Measurements from ENCODE around the gene TBCEL. TPM values are rescaled to one million over a fixed set of nuclear protein-coding genes. Genes with fewer than 3 reads are reported as not detected.
A peak's percentile ranks its signal among the peaks of the same experiment; 100 is the strongest.
"Not testable (repeated sequence)": the region's sequence is repeated elsewhere in the genome, so short reads cannot be mapped to it uniquely, and the experiment has no call there.

The TBCEL gene
- total RNA-seq, 1 experiment from 2014 or later: 23.2 TPM

DNA sequence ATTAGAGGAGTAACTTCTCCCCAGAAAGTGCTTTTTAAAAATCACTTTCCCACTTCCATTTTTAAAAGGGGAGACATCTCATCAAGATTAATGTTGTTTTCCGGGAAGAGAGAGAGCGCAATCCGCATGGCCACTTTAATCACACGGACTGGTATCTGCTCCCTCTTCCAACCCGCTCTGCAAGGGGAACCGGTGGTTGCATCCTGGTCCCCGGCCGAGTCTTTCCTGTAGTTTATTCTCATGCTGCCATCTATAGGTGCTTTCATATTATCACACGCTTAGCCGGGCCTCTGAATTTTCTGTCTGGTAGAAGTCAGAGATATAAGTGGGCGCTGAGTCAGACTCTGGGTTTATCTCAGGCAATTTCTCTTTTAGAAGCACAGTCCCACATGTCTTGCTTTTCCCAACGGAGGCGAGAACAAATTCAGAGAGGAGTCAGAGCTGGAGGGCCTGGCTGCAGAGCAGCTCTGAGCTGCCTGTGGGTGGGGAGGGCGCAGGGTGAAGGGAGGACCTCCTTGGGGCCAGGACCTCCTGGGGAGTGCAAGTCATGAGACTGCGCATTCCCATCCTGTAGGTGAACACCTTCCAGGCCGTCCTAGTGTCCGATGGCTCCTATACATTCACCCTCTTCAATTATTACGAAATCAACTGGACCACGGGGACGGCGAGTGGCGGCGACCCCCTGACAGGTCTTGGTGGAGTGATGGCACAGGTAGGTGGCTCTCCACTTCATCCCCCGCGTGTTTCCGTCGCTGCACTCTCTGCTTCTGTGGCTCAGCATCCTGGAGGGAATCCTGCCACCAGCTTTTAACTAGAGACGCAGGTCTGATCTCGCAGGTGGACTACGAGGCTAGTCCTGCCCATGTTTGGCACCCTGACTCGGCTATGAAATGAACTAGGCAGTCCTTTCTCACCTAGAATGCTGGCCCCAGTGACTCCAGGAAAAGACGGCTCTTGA lies 88.9 kb downstream of the TBCEL start:
- no TSS peak for BruUV-seq (replicated peaks)
- ATAC-seq (peak; percentile 97), DNase-seq (ENCODE audit: low read depth, low spot score) (no peak)
- CTCF ChIA-PET: no interaction called here
- Histone ChIP-seq H3K36me3 (ENCODE audit: control insufficient read depth, insufficient read depth, low read length) (no peaks in the 10 kb centered on the region), H3K4me3 (ENCODE audit: low read depth in 2 of 2, low read length in 2 of 2) (no peak overlapping the region), H3K4me1 (ENCODE audit: control insufficient read depth, insufficient read depth, low read length) (0 out of 2 replicates have a peak, but pooled peaks cover 3% of the 10 kb centered on the region), H3K27ac (ENCODE audit: low read length) (no peak overlapping the region), H3K9me3 (ENCODE audit: control insufficient read depth, insufficient read depth, low read depth, low read length) (no peaks in the 10 kb centered on the region), H3K27me3 (ENCODE audit: control insufficient read depth, insufficient read depth, low read length) (peaks cover 33% of the 10 kb centered on the region)
- POLR2A ChIA-PET: no interaction called here
- TF ChIP-seq, protein P1, sequence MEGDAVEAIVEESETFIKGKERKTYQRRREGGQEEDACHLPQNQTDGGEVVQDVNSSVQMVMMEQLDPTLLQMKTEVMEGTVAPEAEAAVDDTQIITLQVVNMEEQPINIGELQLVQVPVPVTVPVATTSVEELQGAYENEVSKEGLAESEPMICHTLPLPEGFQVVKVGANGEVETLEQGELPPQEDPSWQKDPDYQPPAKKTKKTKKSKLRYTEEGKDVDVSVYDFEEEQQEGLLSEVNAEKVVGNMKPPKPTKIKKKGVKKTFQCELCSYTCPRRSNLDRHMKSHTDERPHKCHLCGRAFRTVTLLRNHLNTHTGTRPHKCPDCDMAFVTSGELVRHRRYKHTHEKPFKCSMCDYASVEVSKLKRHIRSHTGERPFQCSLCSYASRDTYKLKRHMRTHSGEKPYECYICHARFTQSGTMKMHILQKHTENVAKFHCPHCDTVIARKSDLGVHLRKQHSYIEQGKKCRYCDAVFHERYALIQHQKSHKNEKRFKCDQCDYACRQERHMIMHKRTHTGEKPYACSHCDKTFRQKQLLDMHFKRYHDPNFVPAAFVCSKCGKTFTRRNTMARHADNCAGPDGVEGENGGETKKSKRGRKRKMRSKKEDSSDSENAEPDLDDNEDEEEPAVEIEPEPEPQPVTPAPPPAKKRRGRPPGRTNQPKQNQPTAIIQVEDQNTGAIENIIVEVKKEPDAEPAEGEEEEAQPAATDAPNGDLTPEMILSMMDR (IDR thresholded peaks at IDR 0.05): peak; percentile 86
- TF ChIP-seq, protein P2, sequence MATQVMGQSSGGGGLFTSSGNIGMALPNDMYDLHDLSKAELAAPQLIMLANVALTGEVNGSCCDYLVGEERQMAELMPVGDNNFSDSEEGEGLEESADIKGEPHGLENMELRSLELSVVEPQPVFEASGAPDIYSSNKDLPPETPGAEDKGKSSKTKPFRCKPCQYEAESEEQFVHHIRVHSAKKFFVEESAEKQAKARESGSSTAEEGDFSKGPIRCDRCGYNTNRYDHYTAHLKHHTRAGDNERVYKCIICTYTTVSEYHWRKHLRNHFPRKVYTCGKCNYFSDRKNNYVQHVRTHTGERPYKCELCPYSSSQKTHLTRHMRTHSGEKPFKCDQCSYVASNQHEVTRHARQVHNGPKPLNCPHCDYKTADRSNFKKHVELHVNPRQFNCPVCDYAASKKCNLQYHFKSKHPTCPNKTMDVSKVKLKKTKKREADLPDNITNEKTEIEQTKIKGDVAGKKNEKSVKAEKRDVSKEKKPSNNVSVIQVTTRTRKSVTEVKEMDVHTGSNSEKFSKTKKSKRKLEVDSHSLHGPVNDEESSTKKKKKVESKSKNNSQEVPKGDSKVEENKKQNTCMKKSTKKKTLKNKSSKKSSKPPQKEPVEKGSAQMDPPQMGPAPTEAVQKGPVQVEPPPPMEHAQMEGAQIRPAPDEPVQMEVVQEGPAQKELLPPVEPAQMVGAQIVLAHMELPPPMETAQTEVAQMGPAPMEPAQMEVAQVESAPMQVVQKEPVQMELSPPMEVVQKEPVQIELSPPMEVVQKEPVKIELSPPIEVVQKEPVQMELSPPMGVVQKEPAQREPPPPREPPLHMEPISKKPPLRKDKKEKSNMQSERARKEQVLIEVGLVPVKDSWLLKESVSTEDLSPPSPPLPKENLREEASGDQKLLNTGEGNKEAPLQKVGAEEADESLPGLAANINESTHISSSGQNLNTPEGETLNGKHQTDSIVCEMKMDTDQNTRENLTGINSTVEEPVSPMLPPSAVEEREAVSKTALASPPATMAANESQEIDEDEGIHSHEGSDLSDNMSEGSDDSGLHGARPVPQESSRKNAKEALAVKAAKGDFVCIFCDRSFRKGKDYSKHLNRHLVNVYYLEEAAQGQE (IDR thresholded peaks at IDR 0.05; ENCODE audit: insufficient read depth in 1 of 2, low read depth in 2 of 2, low read length in 1 of 2): no peak
- in situ Hi-C loops (cut with HindIII; ENCODE audit: low pct_unique_long_range_greater_than_20kb, low sequenced_read_pairs) (no loop called here), intact Hi-C loops (cut with micrococcal nuclease; ENCODE audit: unreplicated experiment) (loop anchor here (5.0 to 10.0 kb wide), 3 partner anchors 82 to 598 kb away; partner anchors contain the start of gene GRIK4)

DNA sequence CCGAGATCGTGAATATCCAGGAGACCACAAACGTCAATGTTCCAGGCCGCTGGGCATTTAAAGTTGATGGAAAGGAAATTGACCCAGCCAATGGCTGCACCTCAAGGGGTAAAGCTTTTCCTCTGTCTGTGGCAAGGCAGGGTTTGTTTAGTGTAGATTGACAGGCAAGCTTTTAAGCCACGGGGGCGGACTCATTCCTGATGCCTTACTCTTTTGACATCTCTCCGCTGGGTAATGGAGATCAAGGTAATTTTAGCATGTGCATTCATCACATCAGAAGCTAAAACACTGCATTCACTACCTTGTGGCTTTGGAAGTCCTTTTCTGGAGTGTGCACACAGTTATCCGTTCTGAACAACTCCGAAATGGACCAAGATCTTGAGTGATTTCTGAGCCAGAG lies 89.7 kb downstream of the TBCEL start:
- TF ChIP-seq SIN3A (IDR thresholded peaks at IDR 0.05; ENCODE audit: borderline replicate concordance, insufficient read depth, low read depth, low read length) (no peak), TCF7L2 (IDR thresholded peaks at IDR 0.05; ENCODE audit: low read depth, low read length) (no peak), POLR2AphosphoS5 (IDR thresholded peaks at IDR 0.05; ENCODE audit: low read depth, low read length) (no peak)
- TF ChIP-seq, protein P2 (IDR thresholded peaks at IDR 0.05; ENCODE audit: insufficient read depth in 1 of 2, low read depth in 2 of 2, low read length in 1 of 2): no peak
- TF ChIP-seq, protein P1 (IDR thresholded peaks at IDR 0.05): no peak
- ChIA-PET CTCF (no interaction called here), POLR2A (no interaction called here)
- ATAC-seq (no peak), DNase-seq (ENCODE audit: low read depth, low spot score) (no peak)
- H3K4me1 ChIP-seq (ENCODE audit: control insufficient read depth, insufficient read depth, low read length): 0 out of 2 replicates have a peak, but pooled peaks cover 3% of the 10 kb centered on the region
- no peaks in the 10 kb centered on the region for H3K9me3 ChIP-seq (ENCODE audit: control insufficient read depth, insufficient read depth, low read depth, low read length)
- BruUV-seq (replicated peaks): no TSS peak
- H3K27me3 ChIP-seq (ENCODE audit: control insufficient read depth, insufficient read depth, low read length): peaks cover 39% of the 10 kb centered on the region
- in situ Hi-C loops (cut with HindIII; ENCODE audit: low pct_unique_long_range_greater_than_20kb, low sequenced_read_pairs) (no loop called here), intact Hi-C loops (cut with micrococcal nuclease; ENCODE audit: unreplicated experiment) (loop anchor here (5.0 to 10.0 kb wide), 3 partner anchors 81 to 599 kb away; partner anchors contain the start of gene GRIK4)
- H3K36me3 ChIP-seq (ENCODE audit: control insufficient read depth, insufficient read depth, low read length): no peaks in the 10 kb centered on the region
- H3K27ac ChIP-seq (ENCODE audit: low read length): no peak overlapping the region
- H3K4me3 ChIP-seq (ENCODE audit: low read depth in 2 of 2, low read length in 2 of 2): no peak overlapping the region

DNA sequence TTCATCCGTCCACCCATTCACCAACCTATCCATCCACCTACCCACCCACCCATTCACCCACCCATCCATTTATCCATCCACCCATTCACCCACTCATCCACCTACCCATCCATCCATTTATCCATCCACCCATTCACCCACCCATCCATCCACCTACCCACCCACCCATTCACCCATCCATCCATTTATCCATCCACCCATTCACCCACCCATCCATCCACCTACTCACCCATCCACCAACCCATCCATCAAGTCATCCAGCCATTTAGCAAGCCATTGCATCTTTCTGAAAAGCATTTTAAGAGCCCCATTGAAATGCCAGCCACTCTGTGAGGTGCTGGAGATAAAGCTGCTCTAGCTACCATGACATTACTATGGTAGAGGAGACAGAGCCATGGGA lies 91.1 kb downstream of the TBCEL start:
- not testable (repeated sequence) for BruUV-seq (replicated peaks)

More for the DNA sequence above, 91.1 kb downstream of the TBCEL start:
- H3K9me3 ChIP-seq (ENCODE audit: control insufficient read depth, insufficient read depth, low read depth, low read length); ATAC-seq; H3K36me3 ChIP-seq (ENCODE audit: control insufficient read depth, insufficient read depth, low read length); CTCF ChIA-PET; in situ Hi-C loops (cut with HindIII; ENCODE audit: low pct_unique_long_range_greater_than_20kb, low sequenced_read_pairs); POLR2A ChIA-PET; H3K4me3 ChIP-seq (ENCODE audit: low read depth in 2 of 2, low read length in 2 of 2); H3K27ac ChIP-seq (ENCODE audit: low read length); DNase-seq (ENCODE audit: low read depth, low spot score); H3K4me1 ChIP-seq (ENCODE audit: control insufficient read depth, insufficient read depth, low read length): not testable (repeated sequence)
- intact Hi-C loops (cut with micrococcal nuclease; ENCODE audit: unreplicated experiment): loop anchor here (10.0 kb wide), 2 partner anchors 80 to 600 kb away; partner anchors contain the start of gene GRIK4
- peaks cover 48% of the 10 kb centered on the region for H3K27me3 ChIP-seq (ENCODE audit: control insufficient read depth, insufficient read depth, low read length)

Data from Panc1 (cell line).